Stimulated activated CD4-positive, alpha-beta T cell treated with anti-CD3 and anti-CD28 coated beads, Interleukin-2, amount 100 ng/mL, for 4 hours (primary cell): ENCODE data around the gene NACAD.
"Not testable (repeated sequence)": the region's sequence is repeated elsewhere in the genome, so short reads cannot be mapped to it uniquely, and the experiment has no call there.

Source experiments
- DNase-seq: peaks from one replicate; pipeline ENCODE4 v3.0.0-alpha.2; 2020; ENCODE audit warnings: low read depth

NACAD gene

DNA sequence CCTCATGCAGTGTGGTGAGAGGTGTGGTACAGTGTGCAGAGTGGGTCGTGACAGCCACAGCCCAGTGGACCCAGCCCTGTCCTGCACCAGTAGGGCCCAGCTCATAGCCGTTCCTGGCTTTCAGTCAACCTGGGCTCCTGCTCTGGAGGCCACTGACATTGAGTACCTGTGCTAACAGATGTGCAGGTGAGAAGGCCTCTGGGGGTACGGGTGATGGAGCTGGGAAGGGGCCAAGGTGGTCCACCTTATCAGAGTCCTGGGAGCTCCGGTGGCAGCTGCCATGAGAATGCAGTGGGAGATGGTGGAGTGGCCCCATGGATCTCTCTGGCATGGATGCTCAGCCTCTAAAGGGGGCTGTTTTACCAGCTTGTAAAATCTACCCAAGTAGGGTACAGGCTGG lies 28.8 kb upstream of the NACAD start:
- no peak for DNase-seq

DNA sequence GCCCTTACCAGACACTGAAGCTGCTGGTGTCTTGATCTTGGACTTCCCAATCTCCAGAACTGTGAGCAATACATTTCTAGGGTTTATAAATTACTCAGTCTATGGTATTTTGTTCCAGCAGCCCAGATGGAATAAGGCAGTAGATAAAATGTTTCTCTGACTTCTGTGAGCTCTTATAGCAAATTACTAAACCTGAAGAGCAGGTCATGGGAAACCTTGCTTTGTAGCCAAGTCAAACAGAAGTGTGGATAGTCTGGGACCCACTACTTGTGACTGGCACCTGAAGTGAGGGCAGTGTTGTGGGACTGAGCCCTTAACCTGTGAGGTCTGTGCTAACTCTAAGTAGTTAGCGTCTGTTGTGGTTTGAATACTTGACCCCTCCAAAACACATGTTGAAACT lies 27.3 kb upstream of the NACAD start:
- no peak for DNase-seq

DNA sequence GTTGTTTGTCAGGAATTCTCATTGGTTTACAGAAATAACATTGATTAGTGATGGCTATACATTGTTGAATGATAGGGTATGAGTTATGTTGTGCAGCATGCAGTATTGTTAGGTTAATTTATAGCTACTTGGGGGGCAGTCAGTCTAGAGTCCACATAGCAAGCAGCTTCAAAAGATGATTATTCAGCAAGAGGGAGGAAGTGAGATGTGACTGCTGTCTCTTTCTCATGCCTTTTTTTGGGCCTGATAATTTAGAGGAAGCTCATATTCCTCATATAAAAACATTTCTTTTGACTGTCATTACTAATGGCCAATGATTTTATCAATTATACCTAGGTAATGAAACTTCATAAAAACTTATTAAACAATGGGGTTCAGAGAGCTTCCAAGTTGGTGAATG lies 26.2 kb upstream of the NACAD start:
- DNase-seq: no peak

DNA sequence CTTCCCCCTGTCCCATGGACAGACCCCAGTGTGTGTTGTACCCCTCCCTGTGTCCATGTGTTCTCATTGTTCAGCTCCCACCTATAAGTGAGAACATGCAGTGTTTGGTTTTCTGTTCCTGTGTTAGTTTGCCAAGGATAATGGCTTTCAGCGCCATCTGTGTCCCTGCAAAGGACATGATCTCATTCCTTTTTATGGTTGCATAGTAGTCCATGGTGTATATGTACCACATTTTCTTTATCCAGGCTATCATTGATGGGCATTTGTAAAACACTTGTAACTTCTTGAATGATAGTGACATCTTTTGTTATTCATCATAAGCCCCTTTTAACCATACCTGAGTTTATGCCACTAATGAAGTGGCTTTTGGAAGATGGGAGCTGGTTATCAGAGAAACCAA lies 25.5 kb upstream of the NACAD start:
- not testable (repeated sequence) for DNase-seq

DNA sequence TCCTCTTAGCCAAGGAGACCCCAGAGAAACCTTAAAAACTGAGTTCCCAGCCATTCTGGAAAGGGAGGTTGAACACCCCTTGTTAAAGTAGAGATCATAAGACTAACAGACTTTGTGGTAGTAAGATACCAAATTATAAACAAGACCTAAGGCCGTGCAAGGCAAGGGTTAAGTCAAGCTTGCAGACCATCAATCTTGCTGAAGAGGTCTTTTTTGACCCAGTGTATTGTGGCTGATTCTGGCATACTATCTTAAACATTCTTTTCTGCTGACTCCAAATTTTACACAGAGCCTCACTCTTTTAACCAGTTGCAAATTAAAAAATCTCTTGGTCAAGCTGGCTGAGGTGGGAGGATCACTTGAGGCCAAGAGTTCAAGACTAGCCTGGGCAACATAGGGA lies 23.9 kb upstream of the NACAD start:
- DNase-seq: no peak

DNA sequence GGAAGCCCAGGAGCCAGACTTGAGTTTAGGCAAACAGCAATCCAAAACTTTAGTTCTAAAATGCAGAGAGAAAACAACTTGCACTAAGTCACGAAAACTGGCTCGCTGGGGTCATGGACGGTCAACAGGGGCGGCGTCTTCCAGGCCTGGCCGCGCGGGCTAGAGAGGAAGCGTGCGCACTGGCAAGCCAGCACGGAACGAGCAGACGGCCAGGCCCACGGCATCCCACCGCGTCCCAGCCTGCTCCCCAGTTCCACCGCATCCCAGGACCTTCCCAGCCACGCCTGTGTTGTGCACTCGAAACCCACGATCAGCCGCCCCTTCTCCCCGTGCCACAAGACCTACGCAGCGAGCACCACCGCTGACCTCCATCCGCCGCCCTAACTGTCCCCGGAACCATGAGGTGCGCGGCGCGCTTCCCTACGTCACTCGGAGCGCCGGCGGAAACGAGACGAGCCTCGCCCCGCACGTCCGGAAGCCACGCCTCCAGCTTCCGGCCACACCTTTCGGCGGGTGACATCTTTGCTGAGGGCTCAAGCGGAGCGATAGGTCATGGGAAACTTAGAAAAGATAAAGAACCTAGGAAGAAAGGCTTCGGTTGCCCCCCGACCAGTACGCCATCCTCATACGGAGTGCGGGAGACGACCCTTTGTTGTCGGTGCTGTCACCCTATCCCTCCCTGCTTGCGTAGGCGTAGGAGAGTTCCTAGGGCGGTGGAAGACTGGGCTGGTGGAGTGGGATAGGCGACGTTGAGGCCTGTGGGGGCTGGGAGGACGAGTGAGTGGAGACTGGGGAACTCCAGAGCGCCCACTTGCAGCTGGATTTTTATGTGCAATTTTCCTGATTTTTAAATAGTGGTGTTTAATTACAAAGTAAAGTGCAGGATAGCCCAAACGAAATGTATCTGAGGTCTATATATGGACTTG lies 22.8 kb upstream of the NACAD start, which contains the start of gene TBRG4:
Gene TBRG4, minus strand, starts transcription at position 400 of the 926 bp plus-strand sequence. CDS start 2,460 bp downstream, outside the sequence.
- DNase-seq: peak; percentile 92

DNA sequence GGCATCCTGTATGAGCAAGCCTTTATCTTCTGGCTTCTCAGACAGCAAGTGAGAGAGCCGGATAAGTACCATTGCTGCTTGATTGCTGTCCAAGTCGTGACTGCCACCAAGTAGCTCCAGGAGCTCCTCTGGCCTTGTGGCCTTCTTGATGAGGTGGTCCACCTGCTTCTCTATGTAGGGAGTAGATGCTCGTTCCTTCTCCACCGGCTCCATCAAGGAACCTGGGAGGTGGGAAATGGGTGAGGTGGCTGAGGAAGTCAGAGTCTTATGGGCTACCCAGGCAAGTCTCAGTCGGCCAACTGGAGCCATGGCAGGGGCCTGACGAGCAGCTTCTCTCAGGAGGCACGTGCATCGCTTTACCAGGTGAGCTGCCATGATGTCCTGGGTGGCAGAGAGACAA lies 20.1 kb upstream of the NACAD start:
- no peak for DNase-seq

DNA sequence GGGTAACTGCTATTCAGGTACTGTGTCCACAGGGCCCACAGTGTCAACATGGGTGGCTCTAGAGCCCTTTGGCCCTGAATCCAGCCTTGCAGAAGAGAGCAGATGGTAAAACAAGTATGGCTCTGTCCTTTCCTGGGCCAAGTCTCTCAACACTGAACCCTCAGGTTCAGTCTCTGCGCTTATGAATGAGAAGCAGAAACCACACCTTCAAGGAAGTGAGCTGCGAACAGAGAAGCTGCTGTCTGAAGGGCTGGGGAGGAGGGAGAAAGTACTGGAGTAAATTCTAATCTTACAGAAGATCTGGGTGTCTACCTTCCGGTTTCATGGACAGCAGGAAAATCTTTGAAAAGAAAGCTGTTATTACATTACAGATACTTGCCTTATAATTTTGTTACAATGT lies 18.6 kb upstream of the NACAD start:
- DNase-seq: no peak

DNA sequence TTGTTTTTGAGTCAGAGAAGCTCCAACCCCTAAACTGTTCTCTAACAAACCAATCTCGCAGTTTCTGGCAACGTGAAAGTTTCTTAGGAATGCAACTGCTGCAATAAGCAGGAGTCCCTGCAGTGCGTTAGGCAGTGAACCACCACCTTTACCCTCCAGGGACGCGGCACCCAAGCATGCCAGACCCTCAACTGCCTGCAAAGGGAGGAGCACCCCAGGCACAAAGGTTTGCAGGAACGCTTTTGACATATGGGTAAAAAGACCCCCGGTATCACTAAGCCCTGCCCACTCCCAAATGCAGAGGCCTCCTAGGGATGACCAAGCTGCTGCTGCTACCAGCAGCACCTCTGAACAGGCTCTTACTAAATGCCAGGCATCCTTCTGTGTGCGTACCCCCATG lies 18.1 kb upstream of the NACAD start:
- no peak for DNase-seq

DNA sequence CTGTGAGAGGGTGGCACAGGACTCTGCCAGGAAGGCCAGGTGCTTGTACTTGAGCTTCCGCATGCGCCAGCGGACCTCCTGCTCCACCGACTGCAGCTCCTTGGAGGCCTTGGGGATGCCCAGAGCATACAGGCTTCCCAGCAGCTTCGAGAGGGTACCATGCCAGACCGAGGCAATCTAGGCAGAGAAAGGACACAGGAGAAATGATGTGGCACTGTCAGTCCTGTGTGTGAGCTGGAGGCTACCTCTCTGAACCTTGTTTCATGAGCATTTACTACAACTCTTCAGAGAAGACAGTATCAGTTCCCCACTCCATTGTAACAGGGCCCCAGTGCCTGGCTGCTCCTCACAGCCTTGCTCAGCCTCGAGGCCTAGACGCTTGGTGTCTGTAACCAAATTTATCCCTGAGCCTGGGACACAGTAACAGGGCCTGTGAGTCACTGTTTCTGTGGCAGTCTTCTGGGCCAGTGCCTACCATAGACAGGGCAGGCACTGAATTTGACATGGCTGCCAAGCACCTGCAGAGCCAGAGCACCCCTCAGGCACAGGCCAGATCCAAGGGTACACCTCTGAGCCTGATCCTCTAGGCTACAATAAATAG lies 16.9 kb upstream of the NACAD start:
- DNase-seq: no peak

DNA sequence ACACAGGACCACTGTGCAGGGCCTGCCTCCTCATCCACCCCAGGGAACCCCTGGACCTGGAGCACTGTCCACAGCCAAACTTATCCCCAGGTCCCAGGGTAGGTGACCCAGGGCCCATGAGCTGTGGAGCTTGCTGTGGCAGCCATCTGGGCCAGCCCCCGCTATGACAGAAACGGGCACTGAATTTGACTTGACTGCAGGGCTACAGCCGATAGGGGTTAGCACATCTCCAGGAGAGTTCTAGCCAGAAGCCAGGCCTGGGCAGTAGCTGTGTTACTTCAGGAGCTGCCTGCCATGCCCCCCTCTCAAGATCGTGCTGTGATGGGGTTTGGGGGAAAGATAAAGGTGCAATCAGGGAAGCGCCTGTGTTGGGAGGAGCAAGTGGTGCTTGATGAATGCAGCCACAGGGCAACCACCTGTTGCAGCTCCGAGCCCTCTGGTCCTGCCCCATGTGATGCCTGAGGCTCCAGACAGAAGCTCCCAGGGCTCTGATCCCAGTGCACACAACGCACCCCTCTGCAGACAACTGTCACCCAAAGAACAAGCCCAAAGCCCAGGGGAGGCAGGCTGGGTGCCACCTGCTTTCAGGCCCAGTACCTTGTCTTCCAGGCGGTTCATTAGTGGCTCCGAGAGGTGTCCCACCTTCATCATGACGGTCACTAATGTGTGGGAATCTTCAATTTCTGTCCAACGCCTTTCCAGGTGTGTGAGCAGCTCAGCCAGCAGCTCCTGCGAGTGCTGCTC lies 16.2 kb upstream of the NACAD start:
- no peak for DNase-seq

DNA sequence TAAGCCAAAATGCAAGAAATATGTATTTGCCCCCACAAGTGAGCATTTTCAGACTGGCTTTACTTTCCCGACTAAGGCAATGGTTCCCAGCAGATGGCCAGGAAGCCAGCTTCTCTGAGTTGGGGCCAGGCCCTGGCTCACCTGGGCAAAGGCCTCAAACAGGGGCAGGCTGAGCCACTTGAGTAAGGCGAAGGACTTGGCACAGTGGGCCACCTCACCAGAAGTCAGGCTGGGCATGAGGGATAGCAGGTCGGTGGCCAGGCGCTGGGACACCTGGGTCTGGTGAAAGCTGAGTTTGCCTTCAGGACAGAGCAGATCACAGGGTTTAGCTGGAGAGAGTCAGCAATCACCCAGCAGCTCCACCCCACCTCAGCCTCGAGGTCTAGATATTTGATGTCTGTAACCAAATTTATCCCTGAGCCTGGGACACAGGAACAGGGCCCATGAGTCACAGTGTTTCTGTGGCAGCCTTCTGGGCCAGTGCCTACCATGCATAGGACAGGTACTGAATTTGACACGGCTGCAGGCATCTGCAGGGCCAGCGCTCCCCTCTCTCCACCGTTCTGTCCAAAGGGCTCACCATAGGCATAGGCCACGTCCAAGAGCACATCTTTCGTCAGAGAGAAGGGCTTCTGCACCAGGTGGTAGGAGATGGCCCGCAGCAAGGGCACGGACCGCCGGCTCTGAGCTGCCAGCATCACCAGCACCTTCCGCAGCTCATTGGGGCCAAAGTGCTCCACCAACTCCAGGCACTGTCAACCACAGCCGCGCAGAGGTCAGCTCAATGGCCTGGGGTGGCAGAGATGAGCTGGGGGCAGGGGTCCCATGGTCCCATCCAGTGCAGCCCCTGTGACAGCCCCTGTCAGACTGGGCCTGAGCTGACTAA lies 15.4 kb upstream of the NACAD start:
- no peak for DNase-seq

DNA sequence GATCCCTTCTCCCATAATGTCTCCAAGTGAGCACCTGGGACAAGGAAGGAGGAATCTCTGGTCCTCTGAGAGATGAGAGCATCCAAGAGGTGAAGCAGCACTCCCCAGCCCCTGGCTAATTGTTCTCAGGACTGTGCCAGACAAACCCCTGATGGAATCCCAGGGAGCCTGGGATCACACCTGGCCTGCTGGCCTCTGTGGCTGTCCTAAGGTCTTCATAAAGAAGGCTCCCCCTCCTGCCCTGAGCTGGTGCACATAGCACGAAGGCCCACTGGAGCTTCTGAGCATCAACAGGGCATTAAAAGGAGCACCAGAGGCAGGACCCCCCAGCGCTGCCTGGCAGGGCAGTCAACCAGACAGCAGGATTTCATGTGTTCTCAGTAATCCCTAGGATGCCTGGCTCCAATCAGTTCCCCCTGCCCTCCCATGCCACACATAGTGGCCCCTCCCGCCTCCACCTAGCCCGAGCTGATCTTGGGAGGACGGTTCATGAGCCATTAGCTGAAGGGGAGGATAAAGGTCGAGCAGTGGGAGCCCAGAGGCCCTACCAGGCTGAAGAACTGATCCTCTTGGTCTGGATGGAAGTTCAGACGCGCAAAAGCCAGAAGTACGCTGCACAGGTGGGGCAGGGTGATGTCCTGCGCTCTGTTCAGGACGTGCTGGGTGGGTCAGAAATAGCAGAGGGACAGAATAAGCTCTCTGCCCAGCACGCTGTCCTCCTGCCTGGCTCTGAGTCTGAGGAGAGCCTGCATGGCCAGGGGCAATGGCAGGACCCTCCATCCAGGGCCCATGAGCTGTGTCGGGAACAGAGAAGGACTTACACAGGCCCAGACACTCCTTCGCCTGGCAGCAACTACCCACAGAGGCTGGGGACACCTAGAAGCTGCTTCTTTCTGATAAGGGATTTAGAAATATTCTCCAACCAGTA lies 14.3 kb upstream of the NACAD start:
- DNase-seq: no peak

DNA sequence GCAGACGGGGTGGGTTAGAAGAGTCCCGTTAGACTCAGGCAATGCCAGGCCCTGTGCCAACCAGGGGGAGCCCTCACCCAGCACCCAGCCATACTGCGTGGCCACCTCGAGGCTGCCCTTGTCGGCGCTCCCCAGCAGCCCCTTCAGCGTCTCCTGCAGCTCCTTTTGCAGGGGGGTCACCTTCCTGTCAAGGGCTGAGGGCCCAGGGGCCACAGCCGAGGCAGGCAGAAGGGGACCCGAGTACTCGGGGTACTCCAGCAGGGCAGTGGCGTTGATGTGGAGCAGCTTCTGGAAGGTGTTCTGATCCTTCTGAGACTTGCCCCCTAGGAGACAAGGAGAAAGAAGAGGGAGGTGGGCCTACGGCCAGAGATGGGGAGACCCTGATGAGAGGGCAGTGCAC lies 13.0 kb upstream of the NACAD start:
- DNase-seq: no peak

DNA sequence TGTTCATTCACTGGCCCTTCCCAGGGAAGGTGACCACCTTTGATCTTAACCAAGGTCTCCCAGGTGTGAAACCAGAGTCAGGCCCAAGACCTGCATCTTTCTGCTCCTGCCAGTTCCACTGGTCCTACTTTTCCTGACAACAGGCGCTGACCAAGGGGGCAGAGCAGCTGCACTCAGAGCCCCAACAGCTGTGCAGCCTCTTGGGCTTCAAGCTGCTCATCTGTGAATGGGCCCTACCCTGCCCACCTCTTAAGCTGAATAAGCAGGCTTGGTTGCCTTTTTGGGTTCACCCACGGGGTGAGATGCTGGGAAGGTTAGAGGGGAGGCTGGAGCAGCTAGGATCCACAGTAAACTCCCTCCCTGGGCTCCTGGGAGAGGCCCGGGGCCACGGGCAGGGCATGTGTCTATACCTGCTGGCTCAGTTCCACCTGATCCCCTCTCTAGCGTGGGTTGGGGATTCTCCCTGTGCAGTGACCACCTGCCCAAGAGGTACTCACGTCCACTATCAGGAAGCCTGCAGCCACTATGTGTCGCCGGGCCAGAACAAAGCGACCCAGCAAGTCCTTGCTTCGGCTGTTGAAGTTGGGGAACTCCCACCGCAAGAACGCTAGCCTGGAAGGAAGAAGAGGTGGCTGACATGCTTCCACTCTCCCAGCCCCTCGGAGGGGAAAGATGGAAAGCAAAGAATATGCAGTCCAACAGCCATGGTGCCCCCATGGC lies 12.2 kb upstream of the NACAD start:
- DNase-seq: no peak

DNA sequence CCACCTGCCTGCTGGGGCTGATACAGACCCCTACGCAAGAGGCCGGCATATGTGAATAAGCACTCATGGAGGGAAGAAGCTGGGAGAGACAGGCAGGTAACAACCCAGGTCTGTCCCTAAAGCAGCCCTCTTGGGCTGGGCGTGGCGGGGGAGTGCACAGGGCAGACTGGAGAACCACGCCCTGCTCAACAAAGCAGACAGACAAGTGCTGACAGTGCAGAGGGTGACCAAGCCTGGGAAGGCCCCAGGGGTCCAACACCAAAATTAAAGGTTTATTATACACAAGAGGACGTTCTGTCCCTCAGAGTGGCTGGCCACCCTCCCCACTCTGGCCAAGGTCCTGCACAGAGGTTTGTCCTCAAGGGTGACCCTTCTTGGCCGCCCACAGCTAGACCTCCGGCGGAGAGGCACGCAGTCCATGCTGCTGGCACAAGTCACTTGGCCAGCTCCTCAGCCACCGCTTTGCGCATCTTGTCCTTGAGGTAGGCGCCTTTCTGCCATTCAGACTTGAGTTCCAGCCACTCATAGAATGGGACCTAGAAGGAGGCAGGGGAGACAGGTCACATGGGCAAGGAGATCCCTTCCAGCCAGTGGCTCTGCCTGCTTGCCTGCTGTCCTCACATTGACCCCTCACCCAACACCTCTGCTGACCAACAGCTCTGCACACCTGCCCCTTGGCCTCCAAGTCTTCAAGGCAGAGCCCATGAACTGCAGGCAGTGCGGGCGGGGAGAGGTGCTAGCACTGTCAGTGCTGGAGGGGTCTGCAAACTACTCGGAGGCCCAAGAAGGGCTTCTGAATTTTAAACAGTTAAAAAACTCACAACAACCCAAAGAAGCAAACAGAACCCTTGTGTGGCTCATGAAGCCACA lies 11.4 kb upstream of the NACAD start:
- no peak for DNase-seq

DNA sequence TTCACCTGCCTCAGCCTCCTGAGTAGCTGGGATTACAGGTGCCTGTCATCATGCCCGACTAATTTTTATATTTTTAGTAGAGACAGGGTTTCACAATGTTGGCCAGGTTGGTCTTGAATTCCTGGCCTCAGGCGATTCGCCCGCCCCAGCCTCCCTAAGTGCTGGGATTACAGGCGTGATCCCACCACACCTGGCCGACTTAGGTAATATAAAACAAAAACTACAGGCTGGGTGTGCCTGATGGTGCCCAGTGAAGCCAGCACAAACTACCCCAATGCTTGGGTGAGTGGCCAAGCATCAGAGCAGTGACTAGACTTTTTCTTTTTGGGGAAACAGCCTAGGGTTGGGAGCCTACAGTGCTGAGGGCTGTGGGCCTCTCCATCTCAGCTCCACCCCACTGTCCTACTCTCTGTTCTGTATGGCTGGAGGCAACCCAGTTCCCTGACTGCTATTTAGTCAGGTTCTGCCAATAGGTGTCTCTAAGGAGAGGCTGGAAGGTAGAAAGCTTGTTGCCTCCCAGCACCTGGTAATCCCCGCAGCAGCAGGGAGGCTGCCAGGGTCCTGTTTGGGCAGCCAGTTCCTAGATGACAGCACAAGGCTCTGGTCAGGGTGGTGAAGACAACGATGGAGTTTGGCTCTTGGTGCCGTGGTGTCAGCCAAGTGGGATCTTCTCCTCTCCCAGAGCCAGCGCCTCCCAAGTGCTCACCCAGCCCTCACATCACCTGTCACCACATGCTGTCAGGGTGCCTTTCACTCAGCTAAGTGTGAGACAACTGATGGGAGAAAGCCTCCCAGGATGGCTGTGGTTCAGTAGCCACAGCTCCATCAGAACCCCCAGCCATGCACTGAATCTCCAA lies 10.4 kb upstream of the NACAD start:
- DNase-seq: no peak

DNA sequence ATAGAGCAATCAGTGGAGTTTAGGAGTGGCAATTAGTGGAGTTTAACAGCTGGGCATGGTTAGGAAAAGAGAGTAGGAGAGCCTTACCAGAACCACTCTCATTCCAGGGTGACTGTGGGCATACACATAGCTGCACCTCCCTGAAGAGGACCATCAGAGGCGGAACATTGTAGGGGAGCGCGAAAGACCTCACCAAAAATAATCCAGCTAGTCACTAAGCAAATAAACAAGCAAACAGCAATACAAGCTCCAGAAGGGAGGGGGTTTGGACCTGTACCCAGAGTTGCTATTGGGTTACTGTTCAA lies 4.1 kb upstream of the NACAD start:
- DNase-seq: no peak
